Thoracic aorta (tissue), 2 donors: Measurements from ENCODE around the gene FNDC4. TPM values are rescaled to one million over a fixed set of nuclear protein-coding genes. Genes with fewer than 3 reads are reported as not detected.
A peak's percentile ranks its signal among the peaks of the same experiment; 100 is the strongest.

Source experiments
- ATAC-seq: fragments of 150-250 bp; one replicate; pipeline ENCODE4 v1.8.0; 2017; ENCODE audit warnings: low read depth; ENCODE audit not compliant: insufficient number of reproducible peaks, low FRiP score
- DNase-seq: peaks from one replicate; pipeline ENCODE4 v3.0.0-alpha.2; 2020; ENCODE audit warnings: low spot score
- H3K27ac ChIP-seq, 2 donors: fragments of 200-600 bp; sonication (generic); 1 replicate in 1 of 2; 2 replicates in 1 of 2; pipeline ENCODE4 v1.5.1; 2016; ENCODE audit warnings: mild to moderate bottlenecking in 2 of 2, moderate library complexity in 2 of 2
- H3K27me3 ChIP-seq: fragments of 200-600 bp; sonication (generic); replicated peaks from 2 replicates; pipeline ENCODE4 v1.6.0; 2016; ENCODE audit warnings: mild to moderate bottlenecking; ENCODE audit not compliant: insufficient read depth
- H3K36me3 ChIP-seq: fragments of 200-600 bp; sonication (generic); one replicate; pipeline ENCODE4 v1.5.1; 2016
- H3K4me1 ChIP-seq, 2 donors: fragments of 200-600 bp; sonication (generic); 1 replicate in 1 of 2; 2 replicates in 1 of 2; pipeline versions ENCODE4 v1.5.1 to v1.6.0; 2016; ENCODE audit warnings: low read depth in 2 of 2, mild to moderate bottlenecking in 1 of 2; ENCODE audit not compliant: control insufficient read depth in 1 of 2
- H3K4me3 ChIP-seq: fragments of 200-600 bp; sonication (generic); 2 replicates; pipeline ENCODE4 v1.5.1; 2016; ENCODE audit warnings: mild to moderate bottlenecking
- H3K9me3 ChIP-seq: fragments of 200-600 bp; sonication (generic); 2 replicates; pipeline ENCODE4 v1.5.1; 2016
- total RNA-seq, 2 donors: library from RNA; depleted of rRNA; stranded (reverse); fragments of >200 nt; gene quantifications; one replicate each; pipeline versions ENCODE4 v1.1.0 to v1.2.3, GENCODE V29; 2016
- TF ChIP-seq, protein P1 (sequence below): fragments of 200-600 bp; sonication (generic); IDR thresholded peaks from one replicate; pipeline ENCODE4 v1.5.1; 2019; ENCODE audit warnings: antibody characterized with exemption

Gene FNDC4
- total RNA-seq, 2 donors from 2014 or later = 32.9 to 37.1 TPM

DNA sequence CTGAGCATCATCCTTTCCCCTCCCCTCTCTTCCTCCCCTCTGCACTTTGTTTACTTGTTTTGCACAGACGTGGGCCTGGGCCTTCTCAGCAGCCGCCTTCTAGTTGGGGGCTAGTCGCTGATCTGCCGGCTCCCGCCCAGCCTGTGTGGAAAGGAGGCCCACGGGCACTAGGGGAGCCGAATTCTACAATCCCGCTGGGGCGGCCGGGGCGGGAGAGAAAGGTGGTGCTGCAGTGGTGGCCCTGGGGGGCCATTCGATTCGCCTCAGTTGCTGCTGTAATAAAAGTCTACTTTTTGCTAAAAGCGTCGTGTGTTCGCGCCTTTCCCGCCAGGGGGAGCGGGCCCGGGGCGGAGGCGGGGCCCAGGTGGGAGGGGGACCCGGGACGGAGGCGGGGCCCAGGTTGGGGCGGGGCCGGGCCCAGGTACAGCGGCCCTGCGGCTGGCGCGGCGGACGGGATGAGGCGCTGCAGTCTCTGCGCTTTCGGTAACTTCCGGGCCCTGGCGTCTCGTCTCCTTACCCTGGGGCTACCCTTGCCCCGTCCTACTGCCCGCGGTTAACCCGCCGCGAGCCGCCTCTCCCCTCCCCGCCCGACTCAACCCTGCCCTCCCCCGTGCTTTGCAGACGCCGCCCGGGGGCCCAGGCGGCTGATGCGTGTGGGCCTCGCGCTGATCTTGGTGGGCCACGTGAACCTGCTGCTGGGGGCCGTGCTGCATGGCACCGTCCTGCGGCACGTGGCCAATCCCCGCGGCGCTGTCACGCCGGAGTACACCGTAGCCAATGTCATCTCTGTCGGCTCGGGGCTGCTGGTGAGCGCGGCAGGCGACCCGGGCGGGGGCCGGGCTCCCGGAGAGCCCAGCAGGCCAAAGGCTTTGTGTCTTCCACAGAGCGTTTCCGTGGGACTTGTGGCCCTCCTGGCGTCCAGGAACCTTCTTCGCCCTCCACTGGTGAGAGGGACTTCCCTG is 52.8 kb downstream of the FNDC4 start, which contains the start of gene KRTCAP3:
Gene KRTCAP3 (plus strand): TSS at position 424 of the 962 bp plus-strand sequence. CDS start 32 bp downstream, at position 456.
- DNase-seq (no peak), ATAC-seq (no peak)
- peak within 1 kb of the TSS; percentile 37 for H3K4me3 ChIP-seq
- peaks cover 0 to 13% of the 10 kb centered on the region in 2 donors for H3K4me1 ChIP-seq
- peaks cover 42% of the 10 kb centered on the region for H3K36me3 ChIP-seq
- no peaks in the 10 kb centered on the region for H3K27me3 ChIP-seq
- TF ChIP-seq, protein P1, sequence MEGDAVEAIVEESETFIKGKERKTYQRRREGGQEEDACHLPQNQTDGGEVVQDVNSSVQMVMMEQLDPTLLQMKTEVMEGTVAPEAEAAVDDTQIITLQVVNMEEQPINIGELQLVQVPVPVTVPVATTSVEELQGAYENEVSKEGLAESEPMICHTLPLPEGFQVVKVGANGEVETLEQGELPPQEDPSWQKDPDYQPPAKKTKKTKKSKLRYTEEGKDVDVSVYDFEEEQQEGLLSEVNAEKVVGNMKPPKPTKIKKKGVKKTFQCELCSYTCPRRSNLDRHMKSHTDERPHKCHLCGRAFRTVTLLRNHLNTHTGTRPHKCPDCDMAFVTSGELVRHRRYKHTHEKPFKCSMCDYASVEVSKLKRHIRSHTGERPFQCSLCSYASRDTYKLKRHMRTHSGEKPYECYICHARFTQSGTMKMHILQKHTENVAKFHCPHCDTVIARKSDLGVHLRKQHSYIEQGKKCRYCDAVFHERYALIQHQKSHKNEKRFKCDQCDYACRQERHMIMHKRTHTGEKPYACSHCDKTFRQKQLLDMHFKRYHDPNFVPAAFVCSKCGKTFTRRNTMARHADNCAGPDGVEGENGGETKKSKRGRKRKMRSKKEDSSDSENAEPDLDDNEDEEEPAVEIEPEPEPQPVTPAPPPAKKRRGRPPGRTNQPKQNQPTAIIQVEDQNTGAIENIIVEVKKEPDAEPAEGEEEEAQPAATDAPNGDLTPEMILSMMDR = no peak
- H3K27ac ChIP-seq = peak within 1 kb of the TSS; percentile 3 to 65
- H3K9me3 ChIP-seq = no peaks in the 10 kb centered on the region

Other genes with a start within 250 kb of the FNDC4 start
- gene SLC30A3, start 232.2 kb downstream of the FNDC4 start, total RNA-seq = 1 to 10 TPM; 4.4 to 8.5 TPM
- under 1 TPM in 1 of 2 donors, not detected in 1; 0.68 TPM for gene DNAJC5G, start 219.8 kb downstream of the FNDC4 start, total RNA-seq
- gene TRIM54, start 212.8 kb downstream of the FNDC4 start, total RNA-seq = 1 to 10 TPM in 1 of 2 donors, under 1 TPM in 1; 0.41 to 2.5 TPM
- 1 to 10 TPM in 1 of 2 donors, not detected in 1; 1.8 TPM for gene UCN, start 186.8 kb downstream of the FNDC4 start, total RNA-seq
- 10 to 100 TPM; 58.1 to 68.1 TPM for gene MPV17, start 172.1 kb downstream of the FNDC4 start, total RNA-seq
- 10 to 100 TPM; 56.6 to 58.8 TPM for gene GTF3C2, start 138.4 kb downstream of the FNDC4 start, total RNA-seq
- 10 to 100 TPM; 31.5 to 55.4 TPM for gene EIF2B4, start 124.9 kb downstream of the FNDC4 start, total RNA-seq
- gene SNX17, start 124.6 kb downstream of the FNDC4 start, total RNA-seq = 100 to 1,000 TPM in 1 of 2 donors, 10 to 100 TPM in 1; 84.4 to 133 TPM
- gene ZNF513, start 114.5 kb downstream of the FNDC4 start, total RNA-seq = 10 to 100 TPM; 10.7 to 10.9 TPM
- 10 to 100 TPM; 50.2 to 50.4 TPM for gene PPM1G, start 85.6 kb downstream of the FNDC4 start, total RNA-seq
- gene NRBP1, start 66.6 kb downstream of the FNDC4 start, total RNA-seq = 10 to 100 TPM; 61.5 to 77.7 TPM
- gene KRTCAP3, start 52.8 kb downstream of the FNDC4 start, total RNA-seq = under 1 TPM in 1 of 2 donors, not detected in 1; 0.68 TPM
- gene IFT172, start 5.5 kb downstream of the FNDC4 start, total RNA-seq = 10 to 100 TPM; 33.0 to 45.6 TPM
- 1 to 10 TPM; 1.8 to 5.7 TPM for gene GCKR, start 1.6 kb upstream of the FNDC4 start, total RNA-seq
- 10 to 100 TPM; 16.8 to 62.5 TPM for gene ZNF512, start 87.8 kb upstream of the FNDC4 start, total RNA-seq
- 1 to 10 TPM; 1.9 to 2.5 TPM for gene CCDC121, start 133.8 kb upstream of the FNDC4 start, total RNA-seq
- gene GPN1, start 133.8 kb upstream of the FNDC4 start, total RNA-seq = 10 to 100 TPM; 19.0 to 22.3 TPM
- 10 to 100 TPM; 30.3 to 34.4 TPM for gene SUPT7L, start 168.4 kb upstream of the FNDC4 start, total RNA-seq
- 10 to 100 TPM; 19.8 to 23.7 TPM for gene SLC4A1AP, start 168.7 kb upstream of the FNDC4 start, total RNA-seq